Activated naive CD8-positive, alpha-beta T cell treated with anti-CD3 and anti-CD28 coated beads, Interleukin-2, amount 50 U/mL, for 24 hours (primary cell): ENCODE data around the gene CIB2.
A peak's percentile ranks its signal among the peaks of the same experiment; 100 is the strongest.

Experiments used
- ATAC-seq: fragments of 150-1000 bp; cut with Tn5 transposase; one replicate; pipeline ENCODE4 v1.10.0; 2021
- DNase-seq: peaks from one replicate; pipeline ENCODE4 v3.0.0; 2021
- H3K27ac Mint-ChIP-seq: one replicate; pipeline ENCODE4 v1.8.0; 2021; ENCODE audit warnings: mild to moderate bottlenecking, mixed read lengths
- H3K27me3 Mint-ChIP-seq: one replicate; pipeline ENCODE4 v1.8.0; 2021; ENCODE audit warnings: mixed read lengths
- H3K36me3 Mint-ChIP-seq: one replicate; pipeline ENCODE4 v1.8.0; 2021; ENCODE audit warnings: low read depth, mixed read lengths
- H3K4me1 Mint-ChIP-seq: one replicate; pipeline ENCODE4 v1.8.0; 2021; ENCODE audit warnings: mixed read lengths
- H3K4me3 Mint-ChIP-seq: one replicate; pipeline ENCODE4 v1.8.0; 2021; ENCODE audit warnings: mild to moderate bottlenecking, moderate library complexity, mixed read lengths
- H3K9me3 Mint-ChIP-seq: one replicate; pipeline ENCODE4 v1.8.0; 2021; ENCODE audit warnings: mixed read lengths

The CIB2 gene

DNA sequence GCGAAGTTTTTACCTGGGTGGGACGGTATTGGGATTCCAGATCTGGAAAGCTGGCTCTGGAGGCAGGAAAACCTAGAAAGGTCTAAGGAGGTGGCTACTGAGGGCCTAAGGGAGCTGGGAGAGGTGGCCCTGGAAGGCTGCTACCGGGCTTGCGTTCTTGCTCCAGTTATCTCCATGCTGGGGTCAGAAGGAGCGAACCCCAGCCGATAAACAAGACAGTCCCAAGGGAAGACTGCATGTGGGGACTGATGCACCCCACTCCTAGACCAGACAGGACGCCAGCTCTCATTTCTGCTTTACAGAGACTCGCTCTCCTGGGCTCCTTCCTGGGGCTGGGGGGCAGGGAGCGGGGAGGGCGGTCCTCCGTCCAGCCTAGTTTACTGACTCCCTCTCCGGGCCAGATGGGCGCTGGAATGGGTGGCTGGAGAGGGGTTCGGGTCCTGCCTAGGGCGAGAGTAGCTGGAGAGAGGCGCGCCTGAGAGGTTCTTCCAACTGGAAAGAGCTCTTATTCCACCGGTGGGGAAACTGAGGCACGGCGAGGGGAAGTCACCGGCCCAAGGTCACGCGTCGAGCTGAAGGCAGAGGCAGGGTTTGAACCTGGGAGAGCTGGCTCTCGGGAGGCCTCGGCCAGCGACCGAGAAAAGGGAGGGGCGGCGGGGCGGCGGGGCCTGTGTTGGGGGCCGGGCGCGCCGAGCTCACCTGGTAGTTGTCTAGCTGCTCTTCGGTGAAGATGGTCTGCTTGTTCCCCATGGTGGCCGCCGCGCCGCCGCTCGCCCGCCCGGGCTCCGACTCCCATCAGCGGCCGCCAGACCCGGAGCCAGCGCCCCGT lies 565 bp downstream of the CIB2 start:
- ATAC-seq (peak; percentile 20), DNase-seq (peak; percentile 30)
- peaks cover 23% of the 10 kb centered on the region for H3K4me1 Mint-ChIP-seq
- H3K27ac Mint-ChIP-seq, result no peak overlapping the region
- H3K36me3 Mint-ChIP-seq, result no peaks in the 10 kb centered on the region
- no peaks in the 10 kb centered on the region for H3K9me3 Mint-ChIP-seq
- peaks cover 2% of the 10 kb centered on the region for H3K27me3 Mint-ChIP-seq
- H3K4me3 Mint-ChIP-seq, result peak overlapping the region; percentile 67

GRCh38 chr15:78129751-78130287 lies 1.4 kb downstream of the CIB2 start:
- peaks cover 23% of the 10 kb centered on the region for H3K4me1 Mint-ChIP-seq
- peak overlapping the region; percentile 67 for H3K4me3 Mint-ChIP-seq
- no peaks in the 10 kb centered on the region for H3K9me3 Mint-ChIP-seq
- no peak overlapping the region for H3K27ac Mint-ChIP-seq
- H3K27me3 Mint-ChIP-seq, result peaks cover 2% of the 10 kb centered on the region
- no peak for ATAC-seq
- H3K36me3 Mint-ChIP-seq, result no peaks in the 10 kb centered on the region
- DNase-seq, result no peak

- H3K9me3 Mint-ChIP-seq, result no peaks in the 10 kb centered on the region
- H3K27ac Mint-ChIP-seq, result peak overlapping the region; percentile 64
- no peaks in the 10 kb centered on the region for H3K36me3 Mint-ChIP-seq
- H3K4me3 Mint-ChIP-seq, result no peak overlapping the region
- H3K27me3 Mint-ChIP-seq, result peaks cover 2% of the 10 kb centered on the region
- DNase-seq, result no peak
- H3K4me1 Mint-ChIP-seq, result peaks cover 23% of the 10 kb centered on the region
- ATAC-seq, result no peak
These were observed 2.0 kb downstream of the CIB2 start for GRCh38 chr15:78129077-78129750.

DNA sequence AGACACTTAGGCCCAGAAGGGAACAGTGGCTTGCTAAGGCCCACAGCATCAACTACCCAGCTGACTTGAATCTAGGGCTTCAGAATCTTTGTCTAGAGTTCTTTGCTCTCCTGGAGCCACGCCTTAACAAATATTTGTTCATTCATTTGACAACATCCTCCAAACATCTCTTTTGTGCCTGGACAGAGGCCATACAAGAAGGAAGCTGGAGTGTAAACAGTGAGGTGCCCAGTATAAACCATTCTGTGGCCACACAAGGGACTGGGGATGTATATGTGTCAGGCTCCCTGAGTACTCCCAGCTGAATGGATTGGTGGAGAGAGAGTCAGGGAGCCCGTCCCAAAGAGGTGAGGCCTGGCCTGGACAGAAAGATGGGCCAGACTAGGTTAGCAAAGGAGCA lies 3.4 kb downstream of the CIB2 start:
- no peak overlapping the region for H3K4me3 Mint-ChIP-seq
- no peaks in the 10 kb centered on the region for H3K9me3 Mint-ChIP-seq
- ATAC-seq (no peak), DNase-seq (no peak)
- no peaks in the 10 kb centered on the region for H3K36me3 Mint-ChIP-seq
- peaks cover 12% of the 10 kb centered on the region for H3K4me1 Mint-ChIP-seq
- H3K27ac Mint-ChIP-seq, result no peak overlapping the region
- H3K27me3 Mint-ChIP-seq, result peaks cover 2% of the 10 kb centered on the region

DNA sequence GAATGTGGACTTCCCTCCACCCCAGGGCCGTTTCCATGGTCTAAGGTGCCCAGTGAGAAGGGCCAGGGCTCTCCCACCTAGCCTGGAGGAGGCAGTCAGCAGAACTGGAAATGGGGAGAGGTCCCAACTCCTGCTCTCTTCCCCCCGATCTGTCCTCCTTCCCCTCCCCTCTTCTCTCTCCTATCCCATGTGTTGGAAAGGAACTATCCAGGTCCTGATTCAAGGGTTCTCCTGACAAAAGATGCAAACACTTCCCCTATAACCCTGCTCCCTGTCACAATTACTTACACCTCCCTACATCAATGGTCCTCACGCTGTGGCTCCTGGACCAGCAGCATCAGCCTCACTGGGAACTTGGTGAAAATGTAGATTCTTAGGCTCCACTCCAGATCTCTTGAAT lies 6.0 kb downstream of the CIB2 start:
- no peaks in the 10 kb centered on the region for H3K9me3 Mint-ChIP-seq
- no peak overlapping the region for H3K27ac Mint-ChIP-seq
- H3K4me3 Mint-ChIP-seq, result no peak overlapping the region
- H3K36me3 Mint-ChIP-seq, result no peaks in the 10 kb centered on the region
- no peak for ATAC-seq
- no peak for DNase-seq
- H3K27me3 Mint-ChIP-seq, result peaks cover 2% of the 10 kb centered on the region
- no peaks in the 10 kb centered on the region for H3K4me1 Mint-ChIP-seq

- ATAC-seq (no peak), DNase-seq (no peak)
- Mint-ChIP-seq H3K27ac (no peak overlapping the region), H3K9me3 (no peaks in the 10 kb centered on the region), H3K4me1 (no peaks in the 10 kb centered on the region), H3K36me3 (no peaks in the 10 kb centered on the region), H3K27me3 (no peaks in the 10 kb centered on the region), H3K4me3 (no peak overlapping the region)
These were observed 10.7 kb downstream of the CIB2 start for GRCh38 chr15:78120523-78120922.

- Mint-ChIP-seq H3K27me3 (no peaks in the 10 kb centered on the region), H3K27ac (no peak overlapping the region), H3K4me3 (no peak overlapping the region), H3K4me1 (peaks cover 11% of the 10 kb centered on the region), H3K9me3 (no peaks in the 10 kb centered on the region), H3K36me3 (no peaks in the 10 kb centered on the region)
- no peak for ATAC-seq
- no peak for DNase-seq
These were observed 18.7 kb downstream of the CIB2 start for GRCh38 chr15:78112551-78112950.

DNA sequence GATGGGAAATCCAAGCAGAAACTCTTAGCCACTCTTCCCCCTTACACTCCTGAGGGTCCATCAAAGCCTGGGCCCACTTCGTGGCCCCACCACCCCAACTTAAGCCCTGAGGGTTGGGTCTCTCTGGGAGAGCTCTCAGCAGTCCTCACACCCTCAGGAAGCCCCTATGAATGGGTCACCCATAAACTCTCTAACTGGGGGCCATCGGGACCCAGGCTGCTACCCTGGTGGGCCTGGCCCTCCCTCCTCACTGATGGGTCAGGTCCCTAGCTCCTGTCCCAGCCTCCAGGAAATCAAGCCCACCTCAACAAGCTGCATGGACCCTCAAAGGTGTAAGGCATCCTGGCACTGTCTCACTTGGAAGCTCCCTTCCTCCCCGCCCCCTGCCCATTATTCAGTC lies 19.5 kb downstream of the CIB2 start:
- Mint-ChIP-seq H3K9me3 (no peaks in the 10 kb centered on the region), H3K4me3 (no peak overlapping the region), H3K36me3 (no peaks in the 10 kb centered on the region), H3K4me1 (peaks cover 12% of the 10 kb centered on the region), H3K27me3 (no peaks in the 10 kb centered on the region), H3K27ac (no peak overlapping the region)
- ATAC-seq, result no peak
- DNase-seq, result no peak

- ATAC-seq (no peak), DNase-seq (no peak)
- no peaks in the 10 kb centered on the region for H3K36me3 Mint-ChIP-seq
- no peak overlapping the region for H3K4me3 Mint-ChIP-seq
- no peaks in the 10 kb centered on the region for H3K27me3 Mint-ChIP-seq
- H3K4me1 Mint-ChIP-seq, result peaks cover 13% of the 10 kb centered on the region
- H3K27ac Mint-ChIP-seq, result no peak overlapping the region
- no peaks in the 10 kb centered on the region for H3K9me3 Mint-ChIP-seq
These were observed 20.2 kb downstream of the CIB2 start for GRCh38 chr15:78110916-78111475.

- H3K9me3 Mint-ChIP-seq, result no peaks in the 10 kb centered on the region
- ATAC-seq, result no peak
- no peaks in the 10 kb centered on the region for H3K36me3 Mint-ChIP-seq
- peaks cover 22% of the 10 kb centered on the region for H3K4me1 Mint-ChIP-seq
- H3K4me3 Mint-ChIP-seq, result no peak overlapping the region
- H3K27me3 Mint-ChIP-seq, result no peaks in the 10 kb centered on the region
- no peak for DNase-seq
- H3K27ac Mint-ChIP-seq, result no peak overlapping the region
These were observed 21.1 kb downstream of the CIB2 start for GRCh38 chr15:78110096-78110495.

- Mint-ChIP-seq H3K36me3 (no peaks in the 10 kb centered on the region), H3K27me3 (no peaks in the 10 kb centered on the region), H3K4me1 (peaks cover 32% of the 10 kb centered on the region), H3K27ac (no peak overlapping the region), H3K4me3 (no peak overlapping the region), H3K9me3 (no peaks in the 10 kb centered on the region)
- DNase-seq (no peak), ATAC-seq (no peak)
These were observed 22.1 kb downstream of the CIB2 start for GRCh38 chr15:78109156-78109555.

DNA sequence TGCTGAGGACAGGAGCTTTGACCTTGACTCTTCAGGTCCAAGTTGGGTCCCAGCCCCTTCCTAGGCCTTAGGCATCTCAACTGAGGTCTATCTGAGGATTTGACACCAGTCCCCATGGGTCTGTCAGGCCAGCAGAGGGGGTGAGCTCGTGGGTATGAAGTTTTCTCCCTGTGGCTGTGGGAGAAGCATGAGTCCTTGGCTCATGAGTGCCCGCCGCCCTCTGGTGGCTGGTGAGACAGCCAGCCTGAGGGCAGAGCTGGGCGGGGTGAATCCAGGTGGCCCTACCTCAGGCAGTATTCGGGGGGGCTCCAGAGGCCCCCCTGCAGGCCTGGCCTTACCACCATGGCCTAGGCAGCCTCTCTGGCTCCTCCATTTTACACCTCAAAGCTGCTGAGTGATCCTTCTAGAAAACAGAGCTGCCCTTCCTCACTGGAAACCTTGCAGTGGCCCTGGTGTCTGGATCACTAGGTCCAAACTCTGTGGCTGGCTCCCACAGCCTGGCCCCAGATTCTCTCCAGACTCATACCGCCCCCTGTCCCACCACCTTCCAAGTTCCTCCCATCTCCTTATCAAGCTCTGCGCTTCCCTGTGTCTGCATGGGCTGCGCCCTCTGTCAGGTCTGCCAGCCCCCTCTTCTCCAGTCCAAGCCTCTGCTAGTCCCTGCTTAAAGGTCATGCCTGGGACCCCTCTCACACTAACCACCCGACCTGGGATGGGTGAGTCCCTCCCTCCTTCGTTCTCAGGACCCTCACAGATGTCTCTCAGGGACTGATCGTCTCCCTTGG lies 22.8 kb downstream of the CIB2 start:
- no peaks in the 10 kb centered on the region for H3K27me3 Mint-ChIP-seq
- H3K9me3 Mint-ChIP-seq, result no peaks in the 10 kb centered on the region
- no peak overlapping the region for H3K27ac Mint-ChIP-seq
- no peaks in the 10 kb centered on the region for H3K36me3 Mint-ChIP-seq
- ATAC-seq, result peak; percentile 74
- peak; percentile 83 for DNase-seq
- no peak overlapping the region for H3K4me3 Mint-ChIP-seq
- H3K4me1 Mint-ChIP-seq, result peaks cover 38% of the 10 kb centered on the region

DNA sequence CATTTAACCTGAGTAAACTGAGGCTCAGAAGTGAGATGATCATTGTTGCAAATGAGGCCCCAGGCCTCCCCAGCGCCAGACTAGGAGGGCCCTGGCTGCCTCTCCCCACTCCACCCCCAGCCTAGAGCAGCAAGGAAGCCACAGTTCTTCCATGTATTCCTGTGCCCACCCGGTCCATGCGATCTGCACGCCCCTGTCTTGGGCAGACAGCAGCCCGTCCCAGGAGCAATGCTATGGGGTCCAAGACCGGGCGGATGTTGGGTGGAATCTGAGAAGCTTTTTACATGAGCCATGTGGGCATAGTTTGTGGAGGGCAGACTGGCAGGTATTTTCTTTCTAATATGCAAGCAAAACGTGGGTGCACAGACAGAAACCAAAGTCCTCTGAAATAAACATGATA lies 23.8 kb downstream of the CIB2 start:
- H3K36me3 Mint-ChIP-seq, result no peaks in the 10 kb centered on the region
- no peak for ATAC-seq
- no peak for DNase-seq
- H3K27ac Mint-ChIP-seq, result no peak overlapping the region
- peaks cover 37% of the 10 kb centered on the region for H3K4me1 Mint-ChIP-seq
- no peak overlapping the region for H3K4me3 Mint-ChIP-seq
- no peaks in the 10 kb centered on the region for H3K27me3 Mint-ChIP-seq
- no peaks in the 10 kb centered on the region for H3K9me3 Mint-ChIP-seq

- DNase-seq (no peak), ATAC-seq (no peak)
- H3K4me3 Mint-ChIP-seq, result no peak overlapping the region
- H3K36me3 Mint-ChIP-seq, result no peaks in the 10 kb centered on the region
- peak overlapping the region; percentile 23 for H3K27ac Mint-ChIP-seq
- peaks cover 37% of the 10 kb centered on the region for H3K4me1 Mint-ChIP-seq
- no peaks in the 10 kb centered on the region for H3K9me3 Mint-ChIP-seq
- no peaks in the 10 kb centered on the region for H3K27me3 Mint-ChIP-seq
These were observed 25.6 kb downstream of the CIB2 start for GRCh38 chr15:78105476-78106241.
